ENCODE results near the gene TRH.

Gene TRH

GRCh38 chr3:129974564-129974832 lies at the start of gene TRH:
TRH (plus strand) TSS chr3:129974720; CDS start chr3:129975817, 1,097 bp downstream.
- no peak within 1 kb of the TSS for H3K4me3 ChIP-seq
- no peaks in the 10 kb centered on the region for H3K9me3 ChIP-seq
- H3K27me3 ChIP-seq (ENCODE audit: low read depth), result no peaks in the 10 kb centered on the region
- no peak for DNase-seq (ENCODE audit: low spot score in 2 of 2)
- no peaks in the 10 kb centered on the region for H3K4me1 ChIP-seq
- in situ Hi-C loops (cut with MboI; ENCODE audit: low sequenced_read_pairs), result no loop called here
- no peaks in the 10 kb centered on the region for H3K36me3 ChIP-seq (replicated peaks)

GRCh38 chr3:129927072-129927471 lies 47.4 kb upstream of the TRH start:
- Histone ChIP-seq H3K4me1 (no peaks in the 10 kb centered on the region), H3K36me3 (replicated peaks) (no peaks in the 10 kb centered on the region), H3K4me3 (no peak overlapping the region), H3K27me3 (ENCODE audit: low read depth) (no peaks in the 10 kb centered on the region), H3K9me3 (no peaks in the 10 kb centered on the region)
- in situ Hi-C loops (cut with MboI; ENCODE audit: low sequenced_read_pairs), result no loop called here
- DNase-seq (ENCODE audit: low spot score in 2 of 2), result no peak

GRCh38 chr3:129929383-129929782 lies 45.1 kb upstream of the TRH start:
- Histone ChIP-seq H3K4me1 (no peaks in the 10 kb centered on the region), H3K9me3 (no peaks in the 10 kb centered on the region), H3K36me3 (replicated peaks) (no peaks in the 10 kb centered on the region), H3K27me3 (ENCODE audit: low read depth) (no peaks in the 10 kb centered on the region), H3K4me3 (no peak overlapping the region)
- in situ Hi-C loops (cut with MboI; ENCODE audit: low sequenced_read_pairs), result no loop called here
- no peak for DNase-seq (ENCODE audit: low spot score in 2 of 2)

GRCh38 chr3:129933471-129933870 lies 41.0 kb upstream of the TRH start:
- Histone ChIP-seq H3K27me3 (ENCODE audit: low read depth) (no peaks in the 10 kb centered on the region), H3K4me3 (no peak overlapping the region), H3K36me3 (replicated peaks) (no peaks in the 10 kb centered on the region), H3K4me1 (peaks cover 8% of the 10 kb centered on the region), H3K9me3 (no peaks in the 10 kb centered on the region)
- DNase-seq (ENCODE audit: low spot score in 2 of 2), result no peak
- in situ Hi-C loops (cut with MboI; ENCODE audit: low sequenced_read_pairs), result loop anchor here (5.0 kb wide), 1 partner anchor 301 kb away; no protein-coding TSS in a partner anchor

- H3K36me3 ChIP-seq (replicated peaks), result no peaks in the 10 kb centered on the region
- no peaks in the 10 kb centered on the region for H3K27me3 ChIP-seq (ENCODE audit: low read depth)
- no peak overlapping the region for H3K4me3 ChIP-seq
- DNase-seq (ENCODE audit: low spot score in 2 of 2), result peak; percentile 40 to 61
- H3K4me1 ChIP-seq, result peaks cover 8% of the 10 kb centered on the region
- H3K9me3 ChIP-seq, result no peaks in the 10 kb centered on the region
- in situ Hi-C loops (cut with MboI; ENCODE audit: low sequenced_read_pairs), result loop anchor here (5.0 kb wide), 1 partner anchor 302 kb away; no protein-coding TSS in a partner anchor
These were observed 40.0 kb upstream of the TRH start for GRCh38 chr3:129934234-129935123.

- H3K9me3 ChIP-seq, result no peaks in the 10 kb centered on the region
- H3K27me3 ChIP-seq (ENCODE audit: low read depth), result no peaks in the 10 kb centered on the region
- peak; percentile 71 to 77 for DNase-seq (ENCODE audit: low spot score in 2 of 2)
- H3K4me1 ChIP-seq, result peaks cover 8% of the 10 kb centered on the region
- H3K36me3 ChIP-seq (replicated peaks), result no peaks in the 10 kb centered on the region
- in situ Hi-C loops (cut with MboI; ENCODE audit: low sequenced_read_pairs), result no loop called here
- H3K4me3 ChIP-seq, result peak overlapping the region; percentile 9
These were observed 37.8 kb upstream of the TRH start for GRCh38 chr3:129936757-129937156.

GRCh38 chr3:129937717-129938116 lies 36.8 kb upstream of the TRH start:
- no peak overlapping the region for H3K4me3 ChIP-seq
- DNase-seq (ENCODE audit: low spot score in 2 of 2), result no peak
- no peaks in the 10 kb centered on the region for H3K9me3 ChIP-seq
- in situ Hi-C loops (cut with MboI; ENCODE audit: low sequenced_read_pairs), result no loop called here
- no peaks in the 10 kb centered on the region for H3K27me3 ChIP-seq (ENCODE audit: low read depth)
- peaks cover 8% of the 10 kb centered on the region for H3K4me1 ChIP-seq
- no peaks in the 10 kb centered on the region for H3K36me3 ChIP-seq (replicated peaks)

- no peaks in the 10 kb centered on the region for H3K36me3 ChIP-seq (replicated peaks)
- no peak for DNase-seq (ENCODE audit: low spot score in 2 of 2)
- H3K4me3 ChIP-seq, result no peak overlapping the region
- no peaks in the 10 kb centered on the region for H3K27me3 ChIP-seq (ENCODE audit: low read depth)
- in situ Hi-C loops (cut with MboI; ENCODE audit: low sequenced_read_pairs), result no loop called here
- H3K9me3 ChIP-seq, result no peaks in the 10 kb centered on the region
- H3K4me1 ChIP-seq, result peaks cover 8% of the 10 kb centered on the region
These were observed 36.2 kb upstream of the TRH start for GRCh38 chr3:129938140-129938930.

GRCh38 chr3:129940086-129940485 lies 34.4 kb upstream of the TRH start:
- no peak for DNase-seq (ENCODE audit: low spot score in 2 of 2)
- Histone ChIP-seq H3K4me3 (no peak overlapping the region), H3K4me1 (peaks cover 8% of the 10 kb centered on the region), H3K27me3 (ENCODE audit: low read depth) (no peaks in the 10 kb centered on the region), H3K36me3 (replicated peaks) (no peaks in the 10 kb centered on the region), H3K9me3 (no peaks in the 10 kb centered on the region)
- in situ Hi-C loops (cut with MboI; ENCODE audit: low sequenced_read_pairs), result loop anchor here (10.0 kb wide), 1 partner anchor 455 kb away; no protein-coding TSS in a partner anchor

GRCh38 chr3:129942296-129942695 lies 32.2 kb upstream of the TRH start:
- no peaks in the 10 kb centered on the region for H3K4me1 ChIP-seq
- DNase-seq (ENCODE audit: low spot score in 2 of 2), result peak; percentile 56 to 85
- no peaks in the 10 kb centered on the region for H3K27me3 ChIP-seq (ENCODE audit: low read depth)
- no peak overlapping the region for H3K4me3 ChIP-seq
- no peaks in the 10 kb centered on the region for H3K36me3 ChIP-seq (replicated peaks)
- in situ Hi-C loops (cut with MboI; ENCODE audit: low sequenced_read_pairs), result loop anchor here (10.0 kb wide), 1 partner anchor 457 kb away; no protein-coding TSS in a partner anchor
- no peaks in the 10 kb centered on the region for H3K9me3 ChIP-seq

- Histone ChIP-seq H3K4me1 (no peaks in the 10 kb centered on the region), H3K36me3 (replicated peaks) (no peaks in the 10 kb centered on the region), H3K9me3 (no peaks in the 10 kb centered on the region), H3K27me3 (ENCODE audit: low read depth) (no peaks in the 10 kb centered on the region), H3K4me3 (no peak overlapping the region)
- no peak for DNase-seq (ENCODE audit: low spot score in 2 of 2)
- in situ Hi-C loops (cut with MboI; ENCODE audit: low sequenced_read_pairs), result loop anchor here (10.0 kb wide), 1 partner anchor 458 kb away; no protein-coding TSS in a partner anchor
These were observed 31.5 kb upstream of the TRH start for GRCh38 chr3:129943020-129943419.

GRCh38 chr3:129944709-129945108 lies 29.8 kb upstream of the TRH start:
- Histone ChIP-seq H3K27me3 (ENCODE audit: low read depth) (no peaks in the 10 kb centered on the region), H3K9me3 (no peaks in the 10 kb centered on the region), H3K4me1 (no peaks in the 10 kb centered on the region), H3K36me3 (replicated peaks) (no peaks in the 10 kb centered on the region), H3K4me3 (no peak overlapping the region)
- in situ Hi-C loops (cut with MboI; ENCODE audit: low sequenced_read_pairs), result loop anchor here (10.0 kb wide), 1 partner anchor 460 kb away; no protein-coding TSS in a partner anchor
- no peak for DNase-seq (ENCODE audit: low spot score in 2 of 2)

GRCh38 chr3:129947538-129948240 lies 26.8 kb upstream of the TRH start:
- Histone ChIP-seq H3K4me1 (peaks cover under 1% of the 10 kb centered on the region; the same call in 1 of the 2 replicates), H3K9me3 (no peaks in the 10 kb centered on the region), H3K36me3 (replicated peaks) (no peaks in the 10 kb centered on the region), H3K27me3 (ENCODE audit: low read depth) (no peaks in the 10 kb centered on the region), H3K4me3 (no peak overlapping the region)
- in situ Hi-C loops (cut with MboI; ENCODE audit: low sequenced_read_pairs), result loop anchor here (10.0 kb wide), 1 partner anchor 463 kb away; no protein-coding TSS in a partner anchor
- DNase-seq (ENCODE audit: low spot score in 2 of 2), result no peak

All from HAP-1 (cell line).